Activated CD4-positive, alpha-beta T cell treated with anti-CD3 and anti-CD28 coated beads, Interleukin-2, Interleukin-4, amounts not matched to agents 100 ng/mL and 50 ng/mL, durations not matched to agents 16 hours and 8 hours (primary cell): Measurements from ENCODE around the gene IFNGR1.

Source experiments
- DNase-seq: peaks from one replicate; pipeline ENCODE4 v3.0.0-alpha.2; 2020; ENCODE audit warnings: low spot score

The IFNGR1 gene

DNA sequence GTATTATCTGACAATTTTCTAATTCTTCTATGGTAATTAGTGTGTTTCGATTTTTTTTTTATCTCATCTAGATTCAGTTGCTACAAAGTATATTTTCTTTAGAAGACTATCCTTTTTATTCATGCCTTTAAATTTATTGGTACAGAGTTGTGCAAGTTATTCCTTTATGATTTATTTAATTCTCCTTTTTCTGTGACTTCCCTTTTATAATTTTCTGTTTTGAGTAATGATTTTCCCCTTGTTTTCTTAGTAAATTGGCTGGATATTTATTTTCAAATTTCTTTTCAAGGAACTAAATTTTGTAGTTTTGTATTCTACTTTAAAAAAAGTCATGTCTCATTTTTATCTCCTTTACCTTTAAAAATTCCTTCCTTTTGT lies 43.3 kb downstream of the IFNGR1 start:
- no peak for DNase-seq

DNA sequence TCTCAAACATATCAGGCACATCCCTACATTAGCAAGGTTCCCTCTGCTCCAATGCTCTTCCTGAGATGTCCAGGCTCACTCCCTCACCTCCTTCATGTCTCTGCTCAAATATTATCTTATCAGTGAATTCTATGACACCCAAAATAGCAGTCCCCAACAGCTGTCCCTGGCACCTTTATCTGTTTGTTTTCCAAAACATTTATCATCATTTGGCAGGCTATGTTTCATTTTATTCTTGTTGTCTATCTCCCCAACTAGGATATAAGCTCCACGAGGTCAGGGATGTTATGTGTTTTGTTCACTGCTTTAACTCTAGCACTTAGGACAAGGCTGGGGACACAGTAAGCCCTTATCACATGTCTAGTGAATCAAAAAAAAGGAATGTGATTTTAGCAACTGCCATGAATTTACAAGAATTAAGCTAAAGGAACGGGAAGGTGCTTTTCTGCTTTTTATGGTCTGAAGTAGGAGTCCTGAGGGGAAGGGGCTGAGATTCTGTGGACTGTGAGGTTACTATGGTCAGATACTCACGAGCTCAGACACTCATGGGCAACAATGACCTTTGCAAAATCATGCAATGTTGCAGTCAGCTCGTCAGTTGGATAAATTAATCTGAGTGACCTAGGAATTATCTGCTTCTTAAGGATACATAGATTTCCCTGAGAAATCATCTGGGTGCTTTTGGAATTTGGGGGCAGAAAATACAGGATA lies 43.9 kb downstream of the IFNGR1 start:
- DNase-seq, result no peak

DNA sequence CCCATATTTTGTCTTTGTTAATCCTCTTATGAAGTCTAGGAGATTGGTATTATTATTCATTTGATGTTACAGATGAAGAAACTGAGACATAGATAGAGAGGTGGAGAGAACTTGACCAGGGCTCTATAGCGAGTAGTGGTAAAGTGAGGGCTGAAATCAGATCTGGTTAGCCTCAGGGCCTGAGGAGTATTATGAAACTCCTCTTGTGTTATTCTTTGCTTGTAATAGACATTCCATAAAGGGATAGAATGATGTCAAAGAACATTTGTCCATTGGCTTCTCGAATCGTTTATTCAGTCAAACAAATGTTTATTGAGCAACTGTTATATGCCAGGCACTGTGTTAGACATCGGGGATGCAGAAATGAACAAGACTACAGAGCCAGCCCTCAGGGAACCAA lies 45.7 kb downstream of the IFNGR1 start, which contains the start of gene IL22RA2:
IL22RA2 (minus strand) TSS at position 144 of the 400 bp plus-strand sequence. CDS start 11,895 bp downstream, outside the sequence.
- DNase-seq, result no peak

DNA sequence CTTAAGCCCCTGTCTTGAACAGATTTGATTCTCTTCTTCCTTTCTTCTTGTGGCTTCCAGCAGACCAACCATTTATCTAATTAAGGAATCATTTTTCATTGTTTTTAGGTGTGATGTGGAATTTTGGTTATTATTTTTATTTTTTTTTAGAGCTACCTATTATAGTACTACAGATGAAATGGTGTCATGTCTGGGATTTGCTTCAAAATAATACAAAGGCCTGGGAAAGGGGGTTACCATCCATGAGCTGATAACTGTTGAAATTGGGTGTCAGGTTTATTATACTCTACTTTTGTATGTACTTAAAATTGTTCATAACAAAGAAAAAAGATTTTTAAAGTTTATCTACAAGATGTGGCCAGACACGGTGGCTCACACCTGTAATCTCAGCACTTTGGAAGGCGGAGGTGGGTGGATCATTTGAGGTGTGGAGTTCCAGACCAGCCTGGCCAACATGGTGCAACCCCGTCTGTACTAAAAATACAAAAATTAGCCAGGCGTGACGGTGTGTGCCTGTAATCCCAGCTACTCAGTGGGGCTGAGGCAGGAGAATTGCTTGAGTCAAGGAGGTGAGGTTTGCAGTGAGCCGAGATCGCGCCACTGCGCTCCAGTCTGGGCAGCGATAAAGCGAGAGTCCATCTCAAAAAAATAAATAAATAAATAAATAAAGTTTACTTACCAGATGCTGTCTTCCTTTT lies 46.3 kb downstream of the IFNGR1 start:
- no peak for DNase-seq

DNA sequence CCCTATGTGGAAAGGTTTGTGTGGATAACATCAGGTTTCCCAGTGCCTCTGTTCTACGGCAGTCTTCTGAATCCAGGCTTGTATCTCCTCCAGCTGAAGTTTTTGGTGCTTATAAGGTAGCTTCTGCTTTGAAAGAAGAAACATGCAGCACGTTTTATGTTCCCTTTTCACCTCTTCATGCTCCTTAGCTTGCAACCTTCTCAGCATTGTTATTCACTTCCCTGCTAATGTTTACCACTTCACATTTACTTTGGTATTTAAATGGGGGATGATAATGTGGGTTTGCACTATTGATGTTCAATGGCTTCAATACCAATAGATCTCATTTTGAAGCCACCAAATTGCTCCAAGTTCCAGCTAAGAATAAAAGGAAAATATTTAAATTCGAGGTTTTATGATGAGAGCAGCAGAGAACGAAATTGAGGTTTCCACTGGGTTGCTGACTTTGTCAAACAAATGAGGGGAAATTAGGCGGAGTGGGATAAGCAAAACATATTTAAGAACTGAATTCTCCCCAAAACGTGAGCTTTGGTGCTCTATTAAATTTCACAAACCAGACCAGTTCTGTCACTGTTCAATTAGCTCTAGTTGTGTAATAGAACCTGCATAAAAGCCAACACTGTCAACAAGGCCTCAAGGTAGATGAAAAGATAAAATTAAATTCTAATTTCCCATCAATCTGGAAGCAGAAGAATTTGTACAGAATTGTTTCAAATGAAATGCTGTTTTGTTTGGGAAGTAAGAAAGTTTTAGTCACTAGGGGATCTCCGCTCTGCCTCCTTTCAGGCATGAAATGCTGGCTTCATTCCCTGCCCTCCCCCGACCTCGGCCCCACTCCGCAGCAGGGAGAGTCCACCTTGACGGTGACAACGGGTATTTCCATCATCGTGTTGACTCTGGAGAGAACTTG lies 47.1 kb downstream of the IFNGR1 start:
- no peak for DNase-seq

DNA sequence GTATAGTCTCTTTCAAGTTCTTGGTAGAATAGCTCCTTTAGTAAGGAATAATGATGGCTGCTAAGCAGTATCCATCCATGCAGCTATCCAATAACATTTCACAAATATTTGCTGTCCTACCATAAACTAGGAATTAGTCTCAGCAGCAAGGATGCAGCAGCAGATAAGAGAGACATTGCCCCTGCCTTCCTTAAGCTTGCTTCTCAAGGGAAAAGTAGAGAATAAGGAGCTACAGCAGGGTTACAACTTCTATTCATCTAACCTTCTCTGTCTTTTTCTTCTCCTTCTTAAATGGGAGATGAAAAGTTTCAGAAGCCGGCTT lies 48.2 kb downstream of the IFNGR1 start:
- no peak for DNase-seq

DNA sequence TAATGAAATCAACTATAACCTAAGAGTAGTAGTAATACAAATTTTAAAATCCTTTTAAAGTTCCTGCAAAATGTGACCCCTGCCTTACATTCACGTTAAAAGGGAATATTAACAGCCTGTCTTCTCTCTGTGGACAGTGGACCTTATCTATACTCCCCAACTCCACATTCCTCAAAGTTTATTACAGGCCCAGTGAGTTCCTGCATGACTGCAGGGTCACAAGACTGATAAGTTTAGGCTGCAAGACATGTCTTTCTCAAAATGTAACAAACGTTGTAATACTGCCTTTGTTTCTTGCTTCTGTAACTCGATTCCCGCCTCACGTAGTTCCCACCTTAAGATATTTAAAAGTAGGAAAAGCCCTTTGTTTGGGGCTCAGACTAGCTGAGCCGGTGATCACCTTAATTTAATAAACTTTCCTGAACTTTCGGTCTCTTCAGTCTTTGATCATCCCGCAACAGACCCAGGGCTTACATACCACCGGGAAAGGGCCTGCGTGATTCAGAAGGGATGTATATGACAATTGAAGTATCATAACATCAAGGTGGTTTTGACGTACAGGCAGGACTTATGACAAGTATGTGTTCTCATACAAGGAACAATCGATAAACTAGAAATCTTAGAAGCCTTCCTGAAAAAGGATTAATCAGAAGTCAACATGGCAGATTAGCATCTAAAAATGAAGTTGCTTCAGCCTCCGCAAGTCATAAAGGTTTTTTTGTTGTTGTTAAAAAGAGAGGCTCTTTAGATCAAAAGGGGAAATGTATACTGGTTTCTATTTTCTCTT lies 48.7 kb downstream of the IFNGR1 start:
- DNase-seq, result no peak

DNA sequence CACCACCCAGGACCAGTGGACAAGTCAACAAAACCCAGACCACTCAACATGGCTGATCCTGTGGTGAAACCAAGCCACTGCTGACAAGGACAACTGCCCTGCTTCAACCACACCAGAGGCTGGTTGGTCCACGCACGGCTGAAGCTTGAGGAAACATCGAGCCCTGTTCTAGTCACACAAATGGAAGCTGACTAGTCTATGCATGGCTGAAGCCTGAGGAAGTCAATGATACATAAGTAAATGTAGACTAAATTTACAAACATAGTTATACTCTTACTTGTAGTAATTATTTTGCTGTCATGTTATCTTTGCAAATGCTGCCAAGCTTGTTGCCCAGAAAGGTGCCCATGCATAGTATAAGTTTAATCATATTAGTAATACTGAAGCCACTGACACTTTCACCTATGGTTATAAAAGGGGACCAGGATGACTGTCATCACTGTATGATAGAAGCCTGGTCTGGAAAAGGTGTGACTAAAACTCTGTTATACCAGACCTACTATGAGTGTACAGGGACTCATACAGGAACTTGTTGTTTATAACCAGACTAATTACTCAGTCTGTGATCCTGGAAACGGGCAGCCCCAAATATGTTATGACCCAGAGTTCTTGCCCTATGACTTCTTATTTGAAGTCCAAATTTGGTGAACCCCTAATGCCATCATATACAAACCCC lies 51.3 kb downstream of the IFNGR1 start:
- peak; percentile 73 for DNase-seq

DNA sequence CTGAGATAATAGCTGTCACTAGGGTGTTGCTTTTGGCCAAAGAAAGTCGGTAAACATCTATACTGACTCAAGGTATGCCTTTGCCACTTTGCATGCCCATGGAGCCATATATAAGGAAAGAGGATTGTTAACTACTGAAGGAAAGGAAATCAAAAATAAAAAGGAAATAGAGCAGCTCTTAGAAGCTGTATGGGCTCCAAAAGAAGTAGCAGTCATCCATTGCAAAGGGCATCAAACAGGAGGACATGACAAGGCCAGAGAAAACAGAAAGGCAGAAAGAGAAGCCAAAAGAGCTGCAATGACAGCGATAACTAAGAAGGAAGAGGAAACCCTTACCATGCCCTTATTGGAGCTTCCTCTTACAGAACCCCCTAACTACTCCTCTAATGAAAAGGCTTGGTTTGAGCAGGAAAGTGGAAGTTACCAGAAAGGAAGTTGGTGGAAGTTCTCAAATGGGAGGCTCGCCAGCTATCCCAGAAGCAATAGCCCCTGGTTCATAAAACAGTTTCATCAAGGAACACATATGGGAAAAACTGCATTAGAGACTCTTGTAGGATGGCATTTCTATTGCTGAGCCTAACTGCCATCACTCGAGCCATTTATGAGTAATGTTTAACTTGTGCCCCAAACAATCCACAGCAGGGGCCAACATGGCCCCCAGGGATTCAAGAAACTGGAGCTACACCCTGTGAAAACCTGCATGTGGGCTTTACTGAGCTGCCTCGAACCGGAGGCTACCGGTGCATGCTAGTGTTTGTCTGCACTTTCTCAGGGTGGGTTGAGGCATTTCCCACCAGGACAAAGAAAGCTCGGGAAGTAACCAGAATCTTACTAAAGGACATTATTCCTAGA lies 52.7 kb downstream of the IFNGR1 start:
- DNase-seq, result no peak

DNA sequence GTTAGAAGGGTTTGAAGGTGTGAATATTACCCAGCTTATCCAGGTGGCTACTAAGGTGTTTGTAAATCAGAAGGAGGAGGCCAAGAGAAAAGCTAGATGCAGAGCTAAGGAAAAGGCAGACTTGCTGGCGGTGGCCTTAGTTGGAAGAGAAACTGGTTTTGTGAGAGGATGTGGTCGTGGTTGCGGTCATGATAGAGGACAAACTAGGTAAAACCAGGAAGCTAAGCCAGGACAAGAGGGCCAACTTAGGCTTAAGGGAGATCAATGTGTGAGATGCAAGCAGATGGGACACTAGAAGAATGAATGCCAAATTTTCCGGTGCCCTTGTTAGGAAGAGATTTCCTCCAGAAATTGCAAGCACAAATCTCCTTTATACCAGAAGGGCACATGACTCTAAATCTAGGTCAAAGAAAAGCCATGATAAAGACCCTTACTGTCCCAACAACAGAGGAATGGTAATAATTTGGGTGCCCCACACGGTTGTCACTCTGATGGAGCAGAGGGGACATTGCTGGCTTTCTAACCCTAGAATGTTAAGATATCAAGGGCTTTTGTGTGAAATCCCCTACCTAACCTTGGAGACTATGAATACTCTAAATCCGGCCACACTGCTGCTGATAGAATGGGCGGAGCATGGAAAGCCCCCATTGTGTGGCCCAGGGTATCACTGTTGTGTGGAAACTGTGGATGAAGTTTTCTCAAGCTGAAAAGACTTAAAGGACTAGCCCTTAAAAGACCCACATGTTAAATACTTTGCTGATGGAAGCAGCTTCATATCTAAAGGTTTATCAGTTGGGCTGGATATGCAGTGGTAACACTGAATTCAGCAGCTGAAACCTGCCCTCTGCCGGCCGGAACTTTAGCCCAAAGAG lies 53.6 kb downstream of the IFNGR1 start:
- DNase-seq, result peak; percentile 38

DNA sequence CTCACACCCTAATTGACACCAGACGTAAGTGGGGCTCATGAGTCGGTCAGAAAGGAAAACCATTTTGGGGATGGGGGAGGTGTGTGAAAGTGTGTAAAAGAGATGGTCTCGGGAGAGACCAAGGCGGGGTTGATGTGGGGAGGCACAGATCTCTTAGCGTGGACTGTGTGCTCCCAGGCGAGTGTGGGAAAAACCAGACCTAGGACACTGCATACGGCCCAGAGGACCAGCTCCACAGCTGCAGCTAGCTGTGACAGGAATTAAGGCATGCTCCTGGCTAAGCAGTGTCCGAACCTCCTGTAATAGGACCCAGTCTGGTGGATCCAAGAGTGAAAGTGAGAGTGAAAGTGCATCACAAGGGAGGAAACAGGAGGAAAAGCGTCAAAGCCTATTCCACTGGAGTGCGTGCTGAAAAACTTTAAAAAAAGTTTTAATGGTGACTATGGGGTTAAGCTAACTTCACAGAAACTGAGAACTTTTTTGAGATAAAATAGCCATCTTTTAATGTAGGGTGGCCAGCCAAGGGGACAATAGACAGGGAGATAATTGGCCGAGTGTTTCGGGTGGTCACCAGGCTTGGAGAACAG lies 55.4 kb downstream of the IFNGR1 start:
- DNase-seq, result no peak

DNA sequence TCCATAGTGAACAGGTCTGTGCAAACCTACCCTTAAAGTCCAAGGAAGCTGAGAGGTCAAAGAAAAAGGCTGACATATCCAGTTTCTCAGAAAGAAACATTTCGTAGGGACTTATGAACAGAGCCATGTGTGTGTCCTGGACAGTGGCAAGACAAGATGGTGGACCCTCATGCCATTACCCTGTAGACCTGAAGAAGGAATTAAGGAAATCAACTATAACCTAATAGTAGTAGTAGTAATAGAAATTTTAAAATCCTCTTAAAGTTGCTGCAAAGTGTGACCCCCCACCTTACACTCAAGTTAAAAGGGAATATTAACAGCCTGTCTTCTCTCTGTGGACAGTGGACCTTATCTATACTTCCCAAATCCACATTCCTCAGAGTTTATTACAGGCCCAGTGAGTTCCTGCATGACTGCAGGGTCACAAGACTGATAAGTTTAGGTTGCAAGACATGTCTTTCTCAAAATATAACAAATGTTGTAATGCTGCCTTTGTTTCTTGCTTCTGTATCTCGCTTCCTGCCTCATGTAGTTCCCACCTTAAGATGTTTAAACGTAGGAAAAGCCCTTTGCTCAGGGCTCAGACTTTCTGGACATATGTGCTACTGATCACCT lies 56.4 kb downstream of the IFNGR1 start:
- no peak for DNase-seq

DNA sequence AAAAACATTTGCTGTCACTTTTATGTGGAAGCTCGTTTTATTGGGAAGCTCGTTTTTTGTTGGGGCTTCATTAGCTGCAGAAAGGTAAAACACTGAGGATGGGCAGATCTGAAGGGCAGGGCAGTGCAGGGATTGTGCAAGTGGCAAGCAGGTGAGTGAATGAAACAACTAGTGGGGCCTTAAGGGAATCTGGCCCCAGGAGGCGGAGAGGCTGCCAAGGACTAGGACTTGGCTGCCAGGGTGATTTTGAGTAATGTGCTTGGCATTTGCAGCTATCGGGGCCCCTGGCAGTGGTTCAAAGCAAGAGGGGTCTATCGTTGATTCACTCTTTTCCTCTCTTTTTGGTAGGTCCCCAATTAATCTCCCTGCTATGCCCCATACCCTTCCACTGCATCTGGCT lies 57.2 kb downstream of the IFNGR1 start:
- no peak for DNase-seq

DNA sequence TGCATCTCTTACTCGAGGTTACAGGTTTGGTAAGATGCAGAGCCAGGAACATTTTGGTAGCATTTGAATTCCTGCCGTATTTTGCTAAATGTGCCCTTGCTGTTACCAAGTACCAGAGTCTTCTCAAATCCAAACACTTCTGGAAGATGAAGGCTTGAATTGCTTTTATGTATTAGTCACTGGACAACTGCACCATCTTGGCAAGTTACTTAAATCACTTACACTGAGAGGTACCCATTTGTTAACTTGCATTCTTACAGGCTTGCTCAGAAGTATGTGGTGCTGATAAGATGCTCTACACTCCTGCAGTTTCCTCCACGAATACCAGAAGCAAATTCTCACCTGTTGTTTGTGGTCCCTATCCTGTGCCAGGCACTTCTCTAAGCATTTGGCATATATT lies 58.4 kb downstream of the IFNGR1 start:
- DNase-seq, result no peak

DNA sequence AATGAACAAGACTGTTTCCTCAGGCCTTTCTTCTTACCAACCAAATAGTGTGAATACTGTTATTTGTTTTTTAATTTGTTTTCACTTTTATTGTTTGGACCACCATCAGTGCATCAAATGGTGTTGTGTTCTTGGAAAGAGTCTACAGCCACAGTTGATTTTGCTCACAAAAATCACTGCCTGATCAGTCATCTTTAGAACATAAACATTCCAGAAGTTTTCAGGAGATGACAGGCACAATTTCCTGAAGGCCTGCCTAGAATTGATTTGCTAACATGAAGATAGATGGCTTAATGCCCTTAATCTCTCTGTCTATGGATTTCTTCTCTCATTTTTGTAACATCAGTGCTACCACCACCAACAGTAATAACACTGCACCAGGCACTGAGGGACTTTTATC lies 59.3 kb downstream of the IFNGR1 start:
- DNase-seq, result no peak

DNA sequence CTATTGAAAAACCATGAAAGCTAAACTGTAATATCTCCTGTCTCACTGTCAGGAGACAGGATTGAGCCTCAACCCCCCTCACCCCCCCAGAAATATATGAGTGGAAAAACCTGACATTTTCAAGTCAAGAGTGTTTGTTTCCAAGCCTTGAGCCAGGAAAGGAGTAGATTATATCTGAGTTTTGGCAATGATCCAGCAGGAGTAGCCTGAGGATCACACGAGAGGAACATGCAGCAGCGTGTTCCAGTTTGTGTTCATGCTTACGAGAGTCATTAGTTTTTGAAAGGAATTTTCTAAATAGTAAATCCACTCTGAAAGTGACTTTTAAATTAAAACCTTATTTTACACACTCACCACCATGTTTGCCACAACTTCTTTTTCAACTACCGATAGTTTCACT lies 61.6 kb downstream of the IFNGR1 start:
- DNase-seq, result no peak

DNA sequence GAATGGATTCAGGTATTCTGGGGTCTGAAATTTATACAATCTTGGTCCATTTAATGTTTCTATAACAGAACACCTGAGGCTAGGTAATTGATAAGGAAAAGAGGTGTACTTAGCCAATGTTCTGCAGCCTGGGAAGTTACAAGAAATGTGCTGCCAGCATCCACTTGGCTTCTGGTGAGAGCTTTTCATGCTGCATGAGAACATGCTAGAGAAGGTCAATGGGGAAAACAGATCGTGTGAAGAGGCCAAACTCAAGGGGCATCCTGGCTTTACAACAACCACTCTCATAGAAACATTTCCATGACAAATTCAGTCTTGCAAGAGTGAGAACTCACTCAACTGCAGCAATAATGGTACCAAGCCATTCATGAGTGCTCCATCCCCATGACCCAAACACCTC lies 62.5 kb downstream of the IFNGR1 start:
- no peak for DNase-seq

DNA sequence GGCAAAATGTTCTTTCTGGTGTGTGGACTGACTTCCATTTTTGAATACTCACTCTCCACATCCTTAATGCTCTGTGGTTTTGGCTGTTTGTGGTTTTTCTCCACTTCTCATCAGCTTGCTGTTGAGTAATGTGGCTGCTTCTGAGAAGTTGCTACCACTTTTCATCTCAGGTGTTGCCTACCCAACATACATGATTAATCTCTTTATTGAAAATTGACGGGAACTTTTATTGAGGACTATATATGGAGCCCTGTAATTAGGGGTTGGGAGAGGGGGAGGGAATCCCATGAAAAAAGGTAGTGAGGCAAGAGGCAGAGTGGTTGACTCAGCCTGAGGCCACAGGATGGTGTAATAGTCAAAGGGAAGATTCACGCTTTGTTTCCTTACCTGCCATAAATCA lies 63.4 kb downstream of the IFNGR1 start:
- peak; percentile 81 for DNase-seq

DNA sequence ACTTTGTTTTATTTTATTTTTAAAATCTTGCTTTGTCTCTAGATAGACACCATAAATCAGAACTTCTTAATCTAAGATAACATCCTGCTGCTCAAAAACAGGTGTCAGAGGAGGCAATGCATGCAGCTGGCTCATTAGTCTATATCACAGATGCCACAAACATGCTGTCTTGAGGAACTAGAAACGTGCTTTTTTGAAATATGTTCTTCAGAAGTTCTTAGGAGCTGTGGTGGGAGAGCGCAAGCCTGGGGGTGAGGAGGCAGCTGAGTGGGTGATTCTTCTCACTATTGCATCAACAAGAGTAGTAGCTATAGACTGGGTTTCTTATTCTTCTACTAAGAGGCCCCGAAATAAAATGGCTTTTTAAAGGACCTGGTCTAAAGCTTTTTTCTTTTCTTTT lies 69.1 kb downstream of the IFNGR1 start:
- no peak for DNase-seq
